Brain microvascular endothelial cell (primary cell): ENCODE data around the gene MTA3.

Experiments
- DNase-seq: peaks from one replicate; pipeline ENCODE4 v3.0.0-alpha.2; 2020
- H3K27ac ChIP-seq: fragments of 250-450 bp; sonication (Bioruptor Pico); 2 replicates; pipeline ENCODE4 v1.5.1; 2020; ENCODE audit warnings: mild to moderate bottlenecking, moderate library complexity
- H3K27me3 ChIP-seq: fragments of 250-450 bp; sonication (Bioruptor Pico); replicated peaks from 2 replicates; pipeline ENCODE4 v1.5.1; 2020; ENCODE audit warnings: mild to moderate bottlenecking
- H3K36me3 ChIP-seq: fragments of 250-450 bp; sonication (Bioruptor Pico); replicated peaks from 2 replicates; pipeline ENCODE4 v1.5.1; 2020; ENCODE audit warnings: mild to moderate bottlenecking
- H3K4me3 ChIP-seq: 2 replicates; pipeline ENCODE4 v1.5.1; 2011; ENCODE audit warnings: low read depth, mild to moderate bottlenecking, control low read depth, low read length, moderate library complexity
- CTCF ChIP-seq: IDR thresholded peaks from 2 replicates; pipeline ENCODE4 v1.5.1; 2011; ENCODE audit warnings: low read depth, mild to moderate bottlenecking, moderate library complexity, low read length, control low read depth, inconsistent platforms; ENCODE audit errors: missing control alignments
- in situ Hi-C: cut with HindIII; loops from 2 replicates; pipeline ENCODE4 v1.10.0; 2017; ENCODE audit warnings: low sequenced_read_pairs, low pct_ligation_motif_present

MTA3 gene

DNA sequence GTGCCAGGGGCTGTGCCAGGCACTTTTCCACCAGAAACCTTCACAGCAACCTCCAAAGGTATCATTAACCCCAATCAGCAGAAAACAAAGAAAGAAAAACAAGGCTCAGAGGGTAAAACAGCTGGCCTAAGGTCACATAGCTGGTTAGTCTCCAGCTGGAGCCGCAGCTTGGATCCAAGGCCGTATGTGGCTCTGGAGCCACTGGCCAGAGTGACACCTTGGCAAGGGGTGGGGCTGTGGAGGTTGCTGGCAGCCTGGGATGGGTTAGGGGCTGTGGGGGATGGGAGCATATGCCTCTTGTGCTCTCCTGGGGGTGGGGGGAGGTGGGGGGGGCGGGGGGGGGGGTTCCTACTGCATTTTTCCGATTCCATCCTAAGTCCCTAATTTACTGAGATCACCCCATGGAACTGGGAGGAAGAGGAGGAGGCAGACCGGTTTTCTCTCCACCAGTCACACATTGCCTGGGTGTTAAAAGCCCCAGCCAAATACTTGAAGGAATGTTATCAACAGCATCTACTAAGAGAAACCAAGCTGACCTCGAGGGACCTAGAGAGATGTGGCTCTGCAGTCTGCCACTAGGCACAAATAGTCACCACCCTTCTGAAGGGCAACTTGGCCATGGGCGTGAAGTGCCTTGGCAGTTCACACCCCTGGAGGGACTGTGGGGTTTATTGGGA, 215.9 kb downstream of the MTA3 start:
- Histone ChIP-seq H3K36me3 (no peaks in the 10 kb centered on the region), H3K27ac (no peak overlapping the region), H3K4me3 (no peak overlapping the region), H3K27me3 (no peaks in the 10 kb centered on the region)
- no peak for DNase-seq
- in situ Hi-C loops, result no loop called here
- TF ChIP-seq CTCF, result no peak

DNA sequence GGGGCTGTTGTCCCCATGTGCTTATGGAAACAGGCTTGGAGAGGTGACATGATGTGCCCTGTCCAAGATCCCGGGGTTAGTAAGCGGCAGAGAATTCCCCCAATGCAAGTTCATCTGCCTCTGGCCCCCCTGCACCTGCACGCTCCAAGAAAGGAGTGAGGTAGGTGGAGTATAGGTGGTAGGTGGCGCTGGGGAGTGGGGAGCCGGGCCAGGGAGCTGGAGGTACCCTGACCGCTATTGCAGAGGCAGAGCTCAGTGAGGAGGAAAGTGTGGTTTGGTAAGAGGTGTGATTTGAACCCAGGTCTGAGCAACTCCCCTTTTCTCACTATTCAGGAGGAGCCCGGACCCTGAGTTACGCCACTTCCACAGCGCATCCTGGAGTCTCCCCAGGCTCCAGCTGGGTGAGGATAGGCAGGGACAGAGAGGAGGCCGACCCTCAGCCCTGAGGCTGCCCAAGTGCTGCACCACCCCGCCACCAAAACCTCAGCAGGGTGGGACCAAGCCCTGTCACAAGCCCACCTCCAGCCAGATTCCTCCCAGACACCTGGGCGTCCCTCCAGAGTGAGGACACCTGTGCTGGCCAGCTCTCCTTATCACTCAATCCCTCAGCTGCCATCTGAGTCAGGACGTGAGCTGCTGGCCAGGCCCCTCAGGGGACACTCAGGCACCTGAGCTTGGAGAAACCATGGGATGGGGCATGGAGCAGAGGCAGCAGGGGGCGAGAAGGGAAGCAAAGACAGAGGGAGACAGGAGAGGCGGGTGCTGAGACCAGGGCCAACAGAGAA, 218.3 kb downstream of the MTA3 start:
- no peaks in the 10 kb centered on the region for H3K36me3 ChIP-seq
- H3K4me3 ChIP-seq, result no peak overlapping the region
- no peak for DNase-seq
- no peaks in the 10 kb centered on the region for H3K27me3 ChIP-seq
- no peak for TF ChIP-seq CTCF
- in situ Hi-C loops, result no loop called here
- H3K27ac ChIP-seq, result no peak overlapping the region

DNA sequence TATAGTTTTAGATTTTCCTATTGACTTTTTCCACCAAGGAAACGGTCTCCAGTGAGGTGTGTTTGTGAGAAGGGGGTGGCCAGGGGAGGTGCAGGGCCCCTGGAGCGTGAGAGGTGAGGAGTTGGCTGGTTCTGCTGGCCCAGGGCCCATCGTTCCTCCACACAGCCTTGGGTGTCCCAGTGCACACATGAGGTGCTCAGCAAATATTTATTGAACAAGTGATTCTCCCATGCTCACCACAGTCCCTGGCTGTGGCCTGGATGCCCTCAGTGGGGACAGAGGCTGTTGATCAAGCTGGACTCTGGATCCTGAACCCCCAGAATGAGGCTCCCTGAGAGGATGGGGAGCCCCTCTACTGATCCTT, 219.0 kb downstream of the MTA3 start:
- no peak for TF ChIP-seq CTCF
- DNase-seq, result no peak
- no peak overlapping the region for H3K27ac ChIP-seq
- in situ Hi-C loops, result no loop called here
- H3K27me3 ChIP-seq, result no peaks in the 10 kb centered on the region
- no peak overlapping the region for H3K4me3 ChIP-seq
- H3K36me3 ChIP-seq, result no peaks in the 10 kb centered on the region

DNA sequence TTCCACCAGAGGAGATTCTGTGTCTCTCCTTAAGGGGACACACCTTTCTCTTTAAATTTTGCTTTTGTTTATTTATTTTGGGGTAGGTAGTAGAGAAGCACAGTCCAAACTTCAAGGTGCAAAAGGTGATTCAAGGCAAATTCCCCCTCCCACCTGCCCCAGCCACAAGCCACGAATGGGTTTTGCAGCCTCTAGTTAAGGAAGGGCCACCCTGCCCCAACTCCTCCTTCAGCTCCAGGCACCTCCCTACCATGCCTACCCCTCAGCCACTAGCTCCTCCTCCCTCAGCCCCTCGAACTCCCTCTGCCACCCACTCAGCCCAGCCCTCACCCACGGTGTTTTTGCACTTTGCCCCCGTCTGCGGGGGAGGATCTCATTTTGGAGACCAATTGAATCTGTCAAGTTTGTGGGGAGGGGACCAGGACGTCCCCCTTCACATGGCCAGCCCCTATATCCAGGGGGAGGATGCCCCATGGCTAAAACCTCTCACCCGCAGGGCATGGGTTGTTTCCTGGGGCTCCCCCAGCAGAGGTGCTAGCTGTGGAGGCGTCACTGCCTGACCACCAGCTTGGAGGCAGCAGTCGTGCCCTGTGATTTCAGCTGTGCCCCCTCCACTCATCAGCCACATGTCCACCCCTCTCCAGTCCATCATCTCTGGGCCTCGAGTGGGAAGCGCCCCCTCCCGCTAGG, 219.5 kb downstream of the MTA3 start:
- DNase-seq, result no peak
- Histone ChIP-seq H3K27ac (no peak overlapping the region), H3K4me3 (no peak overlapping the region), H3K27me3 (peaks cover 3% of the 10 kb centered on the region), H3K36me3 (no peaks in the 10 kb centered on the region)
- in situ Hi-C loops, result no loop called here
- no peak for TF ChIP-seq CTCF

DNA sequence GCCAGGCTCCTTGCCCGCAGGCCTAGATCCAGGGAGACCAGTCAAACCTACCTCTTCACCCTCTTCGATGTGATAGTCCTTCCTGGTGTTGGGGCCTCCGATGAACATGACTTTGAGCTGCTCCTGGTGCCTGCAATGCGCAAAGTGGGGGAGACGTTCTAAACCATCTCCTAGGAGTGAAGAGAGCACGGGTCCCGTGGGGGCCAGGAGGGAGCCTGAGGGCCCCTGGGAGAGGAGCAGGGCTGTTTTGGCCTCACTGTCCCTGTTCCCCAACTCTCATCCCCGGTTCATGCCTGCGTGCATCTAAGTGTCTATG, 220.0 kb downstream of the MTA3 start:
- no peak for TF ChIP-seq CTCF
- DNase-seq, result no peak
- Histone ChIP-seq H3K27me3 (peaks cover 3% of the 10 kb centered on the region), H3K4me3 (no peak overlapping the region), H3K27ac (no peak overlapping the region), H3K36me3 (no peaks in the 10 kb centered on the region)
- in situ Hi-C loops, result no loop called here
